Measurements from ENCODE around the gene ROBO1.
"Not testable (repeated sequence)": the region's sequence is repeated elsewhere in the genome, so short reads cannot be mapped to it uniquely, and the experiment has no call there.

Gene ROBO1

DNA sequence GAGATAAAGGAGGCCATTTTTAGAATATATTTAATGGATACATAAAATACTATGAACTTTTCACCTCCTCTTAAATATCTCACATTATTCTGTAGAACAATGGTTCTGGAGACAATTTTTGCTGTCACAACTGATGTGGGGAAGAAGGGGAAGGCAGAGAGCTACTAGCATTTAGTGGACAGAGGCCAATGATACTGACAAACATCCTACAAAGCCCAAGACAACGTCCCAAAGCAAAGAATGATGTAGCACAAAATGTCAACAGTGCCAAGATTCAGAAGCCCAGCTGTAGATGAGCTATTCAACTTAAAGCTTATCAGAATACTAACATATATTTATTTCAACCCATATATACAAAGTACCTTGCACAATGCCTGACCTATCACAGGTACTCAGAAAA is 1069.4 kb downstream of the ROBO1 start:
- DNase-seq (ENCODE audit: low read depth, low spot score), result no peak
- no peak overlapping the region for H3K4me3 ChIP-seq (ENCODE audit: low read length)

DNA sequence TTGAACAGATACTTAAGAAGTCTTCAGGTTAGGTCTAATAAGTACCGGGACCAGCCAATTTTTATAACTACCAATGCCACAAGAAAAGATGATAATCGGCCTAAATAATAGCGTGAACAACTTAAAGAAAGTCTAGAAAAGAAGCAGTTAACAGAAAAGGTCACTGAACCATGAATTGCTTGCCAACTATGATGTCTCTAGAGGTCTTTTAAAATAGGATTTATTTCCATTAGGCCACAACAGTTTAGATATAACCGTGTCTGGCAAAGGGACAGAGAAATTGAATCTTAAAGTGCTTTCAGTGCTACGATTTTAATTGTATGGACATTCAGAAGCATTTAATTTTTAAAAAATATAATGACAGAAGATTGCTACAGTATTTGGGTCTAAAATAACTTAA is 1070.4 kb downstream of the ROBO1 start:
- no peak for DNase-seq (ENCODE audit: low read depth, low spot score)
- H3K4me3 ChIP-seq (ENCODE audit: low read length), result no peak overlapping the region

GRCh38 chr3:78690766-78691165 is 1077.0 kb downstream of the ROBO1 start:
- H3K4me3 ChIP-seq (ENCODE audit: low read length), result no peak overlapping the region
- DNase-seq (ENCODE audit: low read depth, low spot score), result no peak

- no peak for DNase-seq (ENCODE audit: low read depth, low spot score)
- H3K4me3 ChIP-seq (ENCODE audit: low read length), result no peak overlapping the region
Observed at GRCh38 chr3:78689378-78689777, 1078.4 kb downstream of the ROBO1 start.

DNA sequence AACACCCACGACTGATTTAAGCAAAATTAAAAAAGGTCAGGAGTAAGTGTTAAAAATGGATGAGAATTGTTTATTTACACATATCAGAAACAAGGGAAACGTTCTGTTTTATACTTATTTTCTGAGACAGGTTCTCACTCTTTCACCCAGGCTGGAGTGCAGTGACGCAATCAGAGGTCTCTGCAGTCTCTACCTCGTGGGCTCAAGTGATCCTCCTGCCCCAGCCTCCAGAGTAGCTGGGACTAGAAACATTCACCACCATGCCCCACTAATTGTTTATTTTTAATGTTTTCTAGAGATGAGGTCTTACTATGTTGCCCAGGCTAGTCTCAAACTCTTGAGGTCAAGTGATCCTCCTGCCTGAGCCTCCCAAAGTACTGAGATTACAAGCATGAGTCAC is 1080.3 kb downstream of the ROBO1 start:
- no peak overlapping the region for H3K4me3 ChIP-seq (ENCODE audit: low read length)
- DNase-seq (ENCODE audit: low read depth, low spot score), result no peak

GRCh38 chr3:78683284-78683683 is 1084.5 kb downstream of the ROBO1 start:
- no peak for DNase-seq (ENCODE audit: low read depth, low spot score)
- H3K4me3 ChIP-seq (ENCODE audit: low read length), result no peak overlapping the region

DNA sequence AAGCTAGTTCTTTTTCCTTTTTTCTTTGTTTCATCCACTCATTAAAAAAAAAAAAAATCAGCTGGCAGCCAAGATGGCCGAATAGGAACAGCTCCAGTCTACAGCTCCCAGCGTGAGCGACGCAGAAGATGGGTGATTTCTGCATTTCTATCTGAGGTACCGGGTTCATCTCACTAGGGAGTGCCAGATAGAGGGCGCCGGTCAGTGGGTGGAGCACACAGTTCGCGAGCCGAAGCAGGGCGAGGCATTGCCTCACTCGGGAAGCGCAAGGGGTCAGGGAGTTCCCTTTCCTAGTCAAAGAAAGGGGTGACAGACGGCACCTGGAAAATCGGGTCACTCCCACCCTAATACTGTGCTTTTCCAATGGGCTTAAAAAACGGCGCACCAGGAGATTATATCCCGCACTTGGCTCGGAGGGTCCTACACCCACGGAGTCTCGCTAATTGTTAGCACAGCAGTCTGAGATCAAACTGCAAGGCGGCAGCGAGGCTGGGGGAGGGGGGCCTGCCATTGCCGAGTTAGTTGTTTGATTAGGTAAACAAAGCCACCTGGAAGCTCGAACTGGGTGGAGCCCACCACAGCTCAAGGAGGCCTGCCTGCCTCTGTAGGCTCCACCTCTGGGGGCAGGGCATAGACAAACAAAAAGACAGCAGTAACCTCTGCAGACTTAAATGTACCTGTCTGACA is 1092.5 kb downstream of the ROBO1 start:
- not testable (repeated sequence) for H3K4me3 ChIP-seq (ENCODE audit: low read length); DNase-seq (ENCODE audit: low read depth, low spot score)

GRCh38 chr3:78670746-78671145 is 1097.1 kb downstream of the ROBO1 start:
- no peak for DNase-seq (ENCODE audit: low read depth, low spot score)
- no peak overlapping the region for H3K4me3 ChIP-seq (ENCODE audit: low read length)

DNA sequence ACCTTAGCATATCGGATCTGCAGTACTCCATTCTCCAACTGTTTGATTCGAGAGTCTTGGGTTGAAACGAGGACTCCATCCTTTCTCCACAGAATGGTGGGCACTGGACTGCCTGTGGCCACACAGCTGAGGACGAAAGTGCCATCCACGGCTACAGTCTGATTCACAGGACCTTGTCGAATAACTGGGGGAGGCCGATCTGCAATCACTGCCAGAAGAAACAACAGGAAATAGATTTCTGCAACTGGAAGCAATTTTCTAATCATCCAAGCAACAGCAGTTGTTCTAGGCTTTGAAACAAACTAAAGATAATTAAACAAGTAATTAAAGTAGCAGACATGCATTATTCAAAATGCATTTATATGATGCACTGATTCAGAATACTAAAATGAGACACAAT is 1097.7 kb downstream of the ROBO1 start:
- H3K4me3 ChIP-seq (ENCODE audit: low read length), result no peak overlapping the region

DNA sequence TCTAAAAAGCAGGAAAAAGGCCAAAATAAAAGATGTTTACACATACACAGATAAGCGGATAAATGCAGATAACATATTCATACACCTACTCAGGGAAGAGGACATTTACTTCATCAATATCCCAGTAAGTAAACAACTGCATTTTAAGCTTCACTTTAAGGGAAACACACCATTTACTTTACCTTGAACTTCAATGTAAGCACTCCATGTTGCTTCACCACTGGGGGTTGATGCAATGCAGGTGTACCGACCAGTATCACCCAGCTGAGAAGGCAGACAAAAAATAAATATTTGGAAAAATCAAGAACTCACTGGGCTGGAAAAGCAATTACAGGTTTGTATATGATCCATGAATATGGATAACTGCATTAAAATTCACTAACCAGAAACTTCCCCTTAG is 1099.5 kb downstream of the ROBO1 start:
- no peak overlapping the region for H3K4me3 ChIP-seq (ENCODE audit: low read length)
- DNase-seq (ENCODE audit: low read depth, low spot score), result no peak

More for the DNA sequence above, 1097.7 kb downstream of the ROBO1 start:
- DNase-seq (ENCODE audit: low read depth, low spot score), result no peak

DNA sequence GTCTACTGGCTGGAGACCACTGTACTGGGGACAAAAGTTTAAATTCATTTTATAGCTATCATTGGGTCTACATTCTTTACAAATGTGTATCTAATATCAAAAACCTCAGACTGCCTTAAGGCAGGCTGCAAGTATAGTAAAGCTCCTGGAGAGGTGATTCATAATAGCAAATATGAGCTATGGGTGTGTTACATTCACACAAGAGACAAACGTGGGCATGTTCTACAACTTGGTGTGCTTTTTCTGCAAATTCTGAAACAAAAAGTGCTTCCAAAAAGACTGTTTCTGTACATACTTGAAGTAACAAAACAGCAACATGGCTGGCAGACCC is 1101.4 kb downstream of the ROBO1 start:
- H3K4me3 ChIP-seq (ENCODE audit: low read length), result no peak overlapping the region
- no peak for DNase-seq (ENCODE audit: low read depth, low spot score)

- no peak overlapping the region for H3K4me3 ChIP-seq (ENCODE audit: low read length)
- DNase-seq (ENCODE audit: low read depth, low spot score), result no peak
Observed at GRCh38 chr3:78665776-78666469, 1101.9 kb downstream of the ROBO1 start.

GRCh38 chr3:78665101-78665500 is 1102.7 kb downstream of the ROBO1 start:
- no peak overlapping the region for H3K4me3 ChIP-seq (ENCODE audit: low read length)

DNA sequence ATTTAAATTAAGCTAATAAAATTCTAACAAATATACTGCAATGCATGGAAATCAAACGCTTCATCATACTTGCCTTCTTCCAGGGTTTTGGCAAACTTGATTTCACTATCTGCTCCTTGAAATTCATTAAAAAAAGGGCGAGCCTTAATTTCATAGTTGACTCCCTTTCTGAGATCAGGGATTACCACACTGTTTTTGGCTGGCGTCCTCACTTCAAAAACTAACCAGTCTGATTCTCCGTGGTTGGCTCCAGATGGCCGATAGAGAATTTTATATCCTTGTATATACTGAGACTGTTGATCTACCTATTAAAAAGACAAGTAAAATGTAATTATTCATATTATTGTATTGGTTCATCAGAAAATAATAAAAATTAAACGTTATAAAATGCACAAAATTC is 1106.8 kb downstream of the ROBO1 start:
- no peak for DNase-seq (ENCODE audit: low read depth, low spot score)
- no peak overlapping the region for H3K4me3 ChIP-seq (ENCODE audit: low read length)

More at GRCh38 chr3:78665101-78665500, 1102.7 kb downstream of the ROBO1 start:
- no peak for DNase-seq (ENCODE audit: low read depth, low spot score)

DNA sequence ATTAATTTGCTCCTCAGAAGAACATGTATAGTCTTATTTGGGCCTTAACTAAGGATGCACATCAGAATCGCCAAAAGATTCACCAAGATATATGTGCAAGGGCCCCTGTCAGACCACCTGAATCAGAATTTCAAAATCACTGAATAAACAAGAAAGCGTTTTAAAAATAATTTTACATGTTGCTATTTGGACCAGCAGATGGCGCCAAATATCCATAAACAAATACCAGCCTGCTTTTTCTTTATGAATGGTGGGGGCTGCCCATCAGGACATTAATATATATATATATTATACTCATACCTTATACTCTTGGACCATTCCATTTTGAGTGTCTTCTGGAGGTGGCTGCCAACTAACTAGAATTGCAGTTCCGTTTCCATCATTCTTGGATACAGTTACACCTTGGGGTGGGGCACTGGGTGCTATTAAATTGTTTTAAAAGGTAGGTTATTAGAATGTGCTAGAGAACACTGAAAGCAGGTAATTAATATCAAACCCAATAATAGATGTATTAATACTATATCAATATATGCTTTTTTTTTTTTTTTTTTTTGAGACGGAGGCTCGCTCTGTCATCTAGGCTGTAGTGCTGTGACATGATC is 1108.3 kb downstream of the ROBO1 start:
- peak; percentile 47 for DNase-seq (ENCODE audit: low read depth, low spot score)
- H3K4me3 ChIP-seq (ENCODE audit: low read length), result no peak overlapping the region

- DNase-seq (ENCODE audit: low read depth, low spot score), result no peak
- H3K4me3 ChIP-seq (ENCODE audit: low read length), result no peak overlapping the region
Observed at GRCh38 chr3:78647726-78648125, 1120.1 kb downstream of the ROBO1 start.

DNA sequence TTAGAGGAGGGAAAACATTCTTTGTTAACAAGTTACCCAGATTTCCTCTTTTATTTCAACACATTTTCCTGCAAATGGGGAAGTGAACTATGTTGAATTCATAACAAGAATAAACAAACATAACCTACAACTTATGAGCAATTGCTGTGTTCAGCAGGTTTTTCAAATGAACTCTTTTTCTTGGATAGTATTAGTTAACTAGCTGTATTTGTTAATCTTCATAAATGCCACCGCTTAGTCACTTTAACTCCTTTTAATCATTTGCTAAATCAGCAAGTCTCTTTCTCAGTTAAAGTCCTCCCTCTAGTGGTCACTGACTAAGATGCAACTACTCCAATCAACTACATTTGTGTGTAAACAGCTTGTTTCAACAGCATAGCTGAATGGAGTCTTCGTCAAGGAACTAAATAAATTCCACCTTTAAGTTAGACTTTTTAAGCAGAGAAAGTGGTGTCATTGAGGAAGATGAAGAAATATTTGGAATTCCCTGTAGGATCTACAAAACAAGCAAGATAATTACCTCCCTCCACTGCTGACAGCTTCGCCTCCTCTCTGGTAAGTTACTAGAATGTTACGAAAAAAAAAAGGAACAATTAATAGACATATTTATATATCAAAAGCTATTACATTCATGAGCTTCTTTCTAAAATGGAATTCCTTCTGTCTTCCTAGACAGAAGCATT is 1122.0 kb downstream of the ROBO1 start:
- no peak overlapping the region for H3K4me3 ChIP-seq (ENCODE audit: low read length)
- peak; percentile 69 for DNase-seq (ENCODE audit: low read depth, low spot score)

DNA sequence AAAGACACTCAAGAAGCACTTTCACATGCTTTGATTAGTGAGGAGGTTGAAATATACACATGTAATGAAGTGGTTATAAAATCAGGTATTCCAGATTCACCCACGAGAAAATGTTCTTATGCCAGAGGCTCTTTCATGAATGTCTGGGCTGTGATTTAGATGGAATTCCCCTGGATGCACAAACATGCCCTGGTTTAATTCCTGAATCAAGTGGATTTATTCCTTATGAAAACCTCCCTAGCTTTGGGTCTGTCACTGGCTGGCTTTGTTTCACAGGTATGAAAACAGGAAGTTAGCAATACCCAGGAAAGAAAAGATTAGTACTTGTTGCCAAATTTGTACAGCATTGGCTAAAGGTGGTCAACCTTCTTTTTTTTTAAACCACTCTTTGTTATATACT is 1123.0 kb downstream of the ROBO1 start:
- no peak overlapping the region for H3K4me3 ChIP-seq (ENCODE audit: low read length)
- no peak for DNase-seq (ENCODE audit: low read depth, low spot score)

DNA sequence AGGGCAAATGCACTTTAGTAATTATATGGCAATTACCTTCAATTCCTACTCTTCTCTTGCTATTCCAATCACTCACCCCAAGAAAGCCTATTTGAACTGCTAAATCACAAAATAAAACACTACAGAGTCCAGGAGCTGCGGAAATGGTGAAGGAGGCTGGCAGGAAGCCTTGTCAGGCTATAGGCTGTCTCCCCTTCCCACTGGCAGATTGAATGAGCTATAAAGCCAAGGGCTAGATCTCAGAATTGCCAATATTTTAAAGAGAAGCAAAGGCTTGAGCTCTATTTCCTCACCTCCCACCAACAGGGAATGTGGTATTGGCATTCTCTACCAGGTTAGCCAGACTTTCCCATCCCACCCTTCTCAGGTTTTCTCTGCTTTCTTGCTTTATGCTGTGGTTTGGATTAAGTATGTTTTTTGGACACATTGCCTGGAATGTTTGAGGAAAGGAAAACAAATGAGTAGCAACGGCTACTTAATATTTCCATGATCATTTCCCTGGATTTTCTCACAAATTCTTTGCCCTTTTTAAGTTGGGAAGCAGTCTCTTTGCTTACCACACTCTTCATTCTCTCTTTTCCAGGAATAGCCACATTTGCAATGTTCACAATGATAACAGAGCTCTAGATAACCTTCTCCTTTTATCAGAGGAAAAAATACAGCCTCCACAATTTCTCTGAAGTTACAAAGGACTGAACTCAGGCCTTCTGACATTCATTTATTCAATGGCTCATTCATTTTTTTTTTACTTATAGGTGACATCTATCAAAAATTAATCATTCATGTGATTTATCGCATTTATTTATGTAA is 1125.4 kb downstream of the ROBO1 start:
- H3K4me3 ChIP-seq (ENCODE audit: low read length), result no peak overlapping the region
- DNase-seq (ENCODE audit: low read depth, low spot score), result no peak
